GM06990 (cell line): ENCODE results near the gene INHBB.

Source experiments
- DNase-seq: peaks from one replicate; pipeline ENCODE4 v3.0.0-alpha.2; 2011; ENCODE audit not compliant: insufficient read length; ENCODE audit errors: extremely low read depth
- H3K27me3 ChIP-seq: replicated peaks from 2 replicates; pipeline ENCODE4 v1.6.0; 2011; ENCODE audit warnings: low read length; ENCODE audit not compliant: control insufficient read depth, insufficient read depth
- H3K36me3 ChIP-seq: 2 replicates; pipeline ENCODE4 v1.5.1; 2011; ENCODE audit warnings: low read length; ENCODE audit not compliant: control insufficient read depth, insufficient read depth
- H3K4me3 ChIP-seq: replicated peaks from 2 replicates; pipeline ENCODE4 v1.5.1; 2011; ENCODE audit warnings: low read depth, mild to moderate bottlenecking, control low read depth, low read length
- CTCF ChIP-seq: IDR thresholded peaks from 2 replicates; pipeline ENCODE4 v1.5.1; 2011; ENCODE audit warnings: low read length, control low read depth, mild to moderate bottlenecking, inconsistent platforms; ENCODE audit not compliant: insufficient read depth, poor library complexity, severe bottlenecking

INHBB gene

GRCh38 chr2:120347396-120348060 is 1.6 kb downstream of the INHBB start:
- Histone ChIP-seq H3K36me3 (no peaks in the 10 kb centered on the region), H3K27me3 (peaks cover 5% of the 10 kb centered on the region), H3K4me3 (no peak overlapping the region)
- no peak for TF ChIP-seq CTCF
- DNase-seq: no peak

DNA sequence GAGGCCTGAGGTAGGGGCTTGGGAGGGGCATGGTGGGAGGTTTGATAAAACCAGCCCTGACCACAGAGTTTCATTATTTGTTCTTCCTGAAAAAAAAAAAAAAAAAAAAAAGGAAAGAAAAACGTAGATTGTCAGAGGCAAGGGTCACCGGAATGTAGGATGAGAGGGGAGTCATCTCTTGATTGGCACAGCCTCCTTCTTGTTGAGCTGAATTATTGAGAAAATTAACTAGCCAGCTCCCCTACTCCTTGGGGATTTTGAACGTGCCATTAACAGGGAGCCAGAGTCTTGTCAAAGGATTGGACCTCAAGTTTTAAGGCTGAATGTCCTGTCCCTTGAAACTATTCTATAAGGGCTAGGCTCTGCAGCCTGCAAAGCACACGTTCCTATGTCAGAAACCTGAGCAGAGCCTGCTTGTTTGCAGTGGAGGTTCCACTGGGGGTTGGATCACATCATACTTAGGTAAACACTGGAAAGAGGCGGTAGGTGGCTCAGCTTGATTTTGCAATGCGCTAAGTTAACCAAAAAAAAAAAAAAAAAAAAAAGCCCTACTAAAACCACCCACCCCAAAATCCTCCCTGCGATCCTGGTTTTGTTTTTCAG is 2.3 kb downstream of the INHBB start:
- H3K4me3 ChIP-seq: no peak overlapping the region
- no peak for DNase-seq

GRCh38 chr2:120348737-120349439 is 3.0 kb downstream of the INHBB start:
- H3K4me3 ChIP-seq: no peak overlapping the region
- H3K27me3 ChIP-seq: no peaks in the 10 kb centered on the region; the same call in 1 of the 2 replicates
- TF ChIP-seq CTCF: no peak

More for the DNA sequence above, 2.3 kb downstream of the INHBB start:
- peaks cover under 1% of the 10 kb centered on the region; the same call in 1 of the 2 replicates for H3K27me3 ChIP-seq
- no peak for TF ChIP-seq CTCF
- H3K36me3 ChIP-seq: no peaks in the 10 kb centered on the region

DNA sequence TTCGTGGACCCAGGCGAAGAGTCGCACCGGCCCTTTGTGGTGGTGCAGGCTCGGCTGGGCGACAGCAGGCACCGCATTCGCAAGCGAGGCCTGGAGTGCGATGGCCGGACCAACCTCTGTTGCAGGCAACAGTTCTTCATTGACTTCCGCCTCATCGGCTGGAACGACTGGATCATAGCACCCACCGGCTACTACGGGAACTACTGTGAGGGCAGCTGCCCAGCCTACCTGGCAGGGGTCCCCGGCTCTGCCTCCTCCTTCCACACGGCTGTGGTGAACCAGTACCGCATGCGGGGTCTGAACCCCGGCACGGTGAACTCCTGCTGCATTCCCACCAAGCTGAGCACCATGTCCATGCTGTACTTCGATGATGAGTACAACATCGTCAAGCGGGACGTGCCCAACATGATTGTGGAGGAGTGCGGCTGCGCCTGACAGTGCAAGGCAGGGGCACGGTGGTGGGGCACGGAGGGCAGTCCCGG is 3.5 kb downstream of the INHBB start:
- no peak for TF ChIP-seq CTCF
- Histone ChIP-seq H3K27me3 (no peaks in the 10 kb centered on the region; the same call in 1 of the 2 replicates), H3K4me3 (no peak overlapping the region), H3K36me3 (no peaks in the 10 kb centered on the region)
- no peak for DNase-seq

More at GRCh38 chr2:120348737-120349439, 3.0 kb downstream of the INHBB start:
- DNase-seq: no peak
- no peaks in the 10 kb centered on the region for H3K36me3 ChIP-seq

- H3K4me3 ChIP-seq: no peak overlapping the region
- DNase-seq: no peak
- H3K27me3 ChIP-seq: no peaks in the 10 kb centered on the region; the same call in 1 of the 2 replicates
- H3K36me3 ChIP-seq: no peaks in the 10 kb centered on the region
- TF ChIP-seq CTCF: no peak
Measured at GRCh38 chr2:120350080-120350479, 4.1 kb downstream of the INHBB start.
